Measurements from ENCODE around the gene TAC3.
"Not testable (repeated sequence)": the region's sequence is repeated elsewhere in the genome, so short reads cannot be mapped to it uniquely, and the experiment has no call there.

TAC3 gene

DNA sequence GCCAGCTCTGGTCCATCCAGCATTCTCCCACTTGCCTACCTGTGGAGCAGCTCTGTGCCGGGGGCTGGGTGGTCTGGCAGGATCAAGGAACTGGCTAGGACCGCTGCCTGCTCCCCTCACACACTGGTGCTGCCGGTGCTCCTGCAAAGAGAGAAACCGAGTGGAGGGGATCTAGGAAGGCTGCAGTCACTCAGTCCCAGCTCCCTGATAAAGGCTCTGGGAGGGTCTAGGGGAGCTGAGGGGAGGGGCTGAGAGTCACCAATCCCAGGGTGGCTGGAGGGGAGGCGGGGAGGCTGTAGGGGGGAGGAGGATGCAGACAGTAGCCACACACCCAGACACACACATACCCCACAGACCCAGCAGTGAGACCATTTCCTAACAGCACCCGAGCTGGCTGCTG lies at the start of gene TAC3:
Gene TAC3 (minus strand): TSS at position 182 of the 400 bp plus-strand sequence. CDS start 732 bp downstream, outside the sequence.
- no peak for DNase-seq

DNA sequence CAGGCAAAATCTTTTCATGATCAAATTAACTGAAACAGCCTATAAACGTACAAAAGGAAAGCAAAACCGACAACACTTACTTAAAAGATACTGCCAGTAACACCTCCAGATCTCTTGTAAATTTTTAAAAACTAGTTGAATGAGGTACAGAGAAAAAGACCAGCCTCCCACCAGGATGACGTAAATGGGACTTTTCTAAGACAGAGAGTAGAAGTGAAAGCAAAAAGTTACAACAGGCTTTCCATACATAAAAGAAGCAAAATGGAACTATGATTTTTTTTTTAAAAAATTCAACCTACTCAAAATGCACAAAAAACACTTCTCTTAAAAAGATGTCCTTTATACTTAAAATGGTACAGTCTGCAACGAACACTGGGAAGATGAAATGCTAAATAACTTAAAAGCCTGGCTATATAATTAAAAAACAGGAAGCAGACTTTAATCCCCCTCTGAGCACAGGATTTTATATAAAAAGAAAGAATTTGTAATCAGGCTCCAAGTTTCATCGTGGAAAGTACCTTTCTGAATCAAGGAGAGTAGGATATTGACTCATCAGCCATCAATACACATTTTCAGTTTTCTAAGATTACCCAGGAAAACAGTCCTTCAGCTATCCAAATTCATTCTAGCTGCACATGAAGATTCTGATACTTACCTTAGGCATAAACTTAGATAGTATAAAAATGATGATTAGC lies 47.8 kb upstream of the TAC3 start:
- DNase-seq: no peak

DNA sequence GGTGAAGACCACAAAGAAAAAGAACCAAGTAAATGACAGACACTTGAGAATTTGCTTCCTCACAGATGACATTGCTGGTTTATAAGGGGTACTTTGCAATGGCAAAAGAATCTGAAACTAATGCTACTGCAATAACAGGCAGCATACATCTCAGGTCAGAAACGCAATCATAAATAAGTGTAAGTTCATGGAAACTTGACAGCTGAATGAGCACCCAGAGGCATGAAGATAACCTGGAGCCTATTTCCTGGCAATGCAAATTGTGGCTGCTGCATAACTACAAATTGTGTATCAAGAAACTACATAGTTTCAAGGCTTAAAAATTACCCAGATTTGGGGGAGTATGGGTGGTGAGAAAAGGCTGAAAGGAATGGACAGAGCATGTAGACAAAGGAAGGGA lies 42.1 kb upstream of the TAC3 start:
- no peak for DNase-seq

DNA sequence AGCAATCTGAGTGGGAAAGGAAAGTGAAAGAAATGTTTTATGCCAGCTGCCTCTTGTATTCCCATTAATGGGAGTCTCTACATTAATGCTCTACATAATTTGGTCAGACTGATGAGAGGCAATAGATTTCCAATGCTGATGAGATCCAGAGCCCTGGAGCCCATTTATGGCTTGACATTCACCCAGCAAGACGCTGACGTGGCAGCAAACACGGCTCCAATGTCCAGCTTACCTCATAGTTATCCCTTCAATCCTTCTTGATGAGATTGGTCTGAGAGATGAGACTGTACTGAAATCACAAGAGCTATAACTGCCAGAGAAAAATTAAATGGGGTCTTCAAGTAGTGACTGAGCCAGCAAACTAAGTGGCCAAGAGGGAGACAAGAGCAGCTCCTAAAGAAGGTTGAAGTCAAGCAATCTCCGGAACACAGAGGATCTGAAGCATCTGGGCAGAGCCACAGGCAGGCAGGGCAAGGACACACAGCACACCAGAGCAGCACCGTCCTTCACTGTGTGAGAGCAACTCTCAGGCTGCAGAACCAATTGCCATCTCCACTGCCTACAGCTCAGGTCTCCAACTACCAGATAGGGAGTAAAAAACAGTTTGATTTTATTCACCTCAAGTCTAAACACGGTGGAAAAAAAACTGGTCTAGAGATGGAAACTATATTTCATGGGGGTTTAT lies 40.9 kb upstream of the TAC3 start:
- no peak for DNase-seq

DNA sequence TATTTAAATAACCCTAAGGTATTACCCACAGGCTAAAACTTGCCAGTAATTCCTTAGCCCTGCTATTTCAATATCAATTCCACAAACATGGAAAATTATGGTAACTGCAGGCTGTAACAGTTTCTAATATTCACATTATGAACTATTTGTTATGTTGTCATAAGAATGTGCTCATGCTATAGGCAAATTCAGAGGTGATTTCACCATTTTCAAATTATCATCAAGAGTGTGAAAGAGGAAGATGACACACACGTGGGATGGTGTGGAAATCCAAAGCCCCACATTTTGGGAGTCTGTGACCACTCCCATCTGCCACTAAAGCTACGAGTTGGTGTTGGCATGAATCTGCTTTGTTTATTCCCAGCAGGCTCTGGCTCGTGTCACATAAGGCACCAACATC lies 39.5 kb upstream of the TAC3 start:
- no peak for DNase-seq

DNA sequence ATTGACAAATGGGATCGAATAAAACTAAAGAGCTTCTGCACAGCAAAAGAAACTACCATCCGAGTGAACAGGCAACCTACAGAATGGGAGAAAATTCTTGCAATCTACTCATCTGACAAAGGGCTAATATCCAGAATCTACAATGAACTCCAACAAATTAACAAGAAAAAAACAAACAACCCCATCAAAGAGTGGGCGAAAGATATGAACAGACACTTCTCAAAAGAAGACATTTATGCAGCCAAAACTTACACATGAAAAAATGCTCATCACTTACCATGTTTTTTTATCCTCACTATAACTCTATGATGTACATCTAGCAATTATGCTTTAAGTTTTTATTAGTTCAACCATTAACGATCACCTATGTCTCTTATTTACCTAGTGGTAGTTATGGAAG lies 37.6 kb upstream of the TAC3 start:
- DNase-seq: not testable (repeated sequence)

DNA sequence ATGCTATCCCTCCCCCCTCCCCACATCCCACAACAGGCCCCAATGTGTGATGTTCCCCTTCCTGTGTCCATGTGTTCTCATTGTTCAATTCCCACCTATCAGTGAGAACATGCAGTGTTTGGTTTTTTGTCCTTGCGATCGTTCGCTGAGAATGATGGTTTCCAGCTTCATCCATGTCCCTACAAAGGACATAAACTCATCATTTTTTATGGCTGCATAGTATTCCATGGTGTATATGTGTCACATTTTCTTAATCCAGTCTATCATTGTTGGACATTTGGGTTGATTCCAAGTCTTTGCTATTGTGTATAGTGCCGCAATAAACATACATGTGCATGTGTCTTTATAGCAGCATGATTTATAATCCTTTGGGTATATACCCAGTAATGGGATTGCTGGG lies 36.8 kb upstream of the TAC3 start:
- not testable (repeated sequence) for DNase-seq

DNA sequence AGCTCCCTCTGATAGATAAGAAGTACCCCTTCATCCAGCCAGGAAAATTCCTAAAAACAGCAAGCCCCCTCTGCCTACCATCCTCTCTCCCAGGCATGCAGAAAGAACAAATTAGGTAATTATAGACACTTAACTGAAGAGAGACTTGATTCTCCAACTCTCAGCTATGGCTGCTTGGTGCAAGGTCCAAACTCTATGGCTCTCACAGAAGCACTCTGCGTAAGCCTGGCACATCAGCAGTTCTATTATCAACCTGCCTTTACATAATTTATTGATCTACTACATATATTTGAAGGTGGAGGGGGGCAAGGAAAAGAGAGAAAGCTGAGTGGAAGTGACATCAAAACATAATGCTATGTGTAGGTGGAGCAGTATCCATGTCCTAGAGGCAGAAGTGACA lies 34.7 kb upstream of the TAC3 start:
- no peak for DNase-seq

DNA sequence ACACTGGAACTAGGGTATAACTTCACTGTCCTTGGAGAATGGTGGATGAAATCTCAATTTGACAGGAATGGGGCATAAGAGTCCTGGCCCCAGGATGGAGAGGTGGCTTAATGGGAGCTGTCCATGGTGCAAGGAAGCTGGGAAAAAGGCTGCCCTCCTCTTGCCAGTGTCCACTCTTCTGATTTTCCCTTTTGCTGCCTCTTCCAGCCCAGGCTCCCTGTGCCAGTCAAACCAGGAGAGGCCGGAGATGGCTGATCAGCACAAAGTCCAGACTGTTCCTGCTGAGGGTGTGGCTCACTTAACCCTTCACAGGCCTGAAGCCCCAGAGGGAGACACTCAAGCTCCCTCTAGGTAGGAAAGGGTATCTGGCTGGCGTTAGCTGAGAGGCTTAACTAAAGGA lies 33.6 kb upstream of the TAC3 start, which contains the start of gene MYO1A:
Gene MYO1A (minus strand): TSS at position 240 of the 400 bp plus-strand sequence. CDS start 1,806 bp downstream, outside the sequence.
- DNase-seq: no peak

DNA sequence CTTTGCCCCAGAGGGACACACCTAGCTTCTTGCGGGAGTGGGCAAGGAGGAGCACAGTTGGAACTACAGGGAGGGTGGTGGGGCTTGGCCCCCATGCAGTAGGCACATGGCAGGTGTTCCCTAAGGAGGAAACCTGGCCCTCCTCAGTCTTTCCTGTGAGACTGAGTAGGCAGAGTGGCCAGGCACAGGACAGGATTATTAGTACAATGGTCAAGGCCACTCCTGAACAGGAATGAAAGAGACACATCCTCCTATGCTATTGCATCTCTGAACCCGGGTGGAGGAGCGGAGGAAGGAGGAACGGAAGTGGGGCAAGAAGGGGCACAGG lies 32.8 kb upstream of the TAC3 start:
- DNase-seq: no peak

DNA sequence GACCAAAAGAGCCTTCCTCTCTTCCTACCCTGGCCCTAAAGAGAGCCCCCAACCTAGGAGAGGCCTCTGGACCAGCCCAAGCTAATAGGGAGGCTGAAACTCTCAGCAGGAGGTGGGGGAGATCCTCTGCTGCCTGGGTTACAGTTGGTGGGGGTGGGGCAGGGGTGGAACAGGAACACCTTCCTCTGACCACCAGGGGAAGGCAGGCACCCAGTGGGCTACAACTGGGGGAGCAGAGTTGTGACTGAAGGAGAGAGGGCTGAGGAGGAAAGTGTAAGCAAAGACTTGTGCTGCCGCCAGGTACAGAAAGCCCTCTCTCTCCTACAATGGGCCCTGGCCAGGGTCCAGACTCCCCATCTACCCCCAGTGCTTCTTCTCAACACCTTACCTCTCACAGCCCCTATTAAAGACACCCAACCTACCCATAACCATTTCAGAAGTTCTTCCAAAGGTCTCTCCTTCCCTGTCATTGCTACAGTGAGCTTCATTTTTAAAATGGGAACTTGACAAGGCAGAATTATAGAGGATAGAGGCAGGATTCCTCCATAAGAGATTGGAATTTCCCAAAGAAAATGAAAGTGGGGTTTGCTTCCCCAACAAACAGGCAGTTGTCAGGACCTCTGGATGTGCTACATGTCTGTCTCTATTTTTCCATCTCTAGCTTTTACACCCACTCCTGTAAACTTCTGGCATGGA lies 32.2 kb upstream of the TAC3 start:
- no peak for DNase-seq

DNA sequence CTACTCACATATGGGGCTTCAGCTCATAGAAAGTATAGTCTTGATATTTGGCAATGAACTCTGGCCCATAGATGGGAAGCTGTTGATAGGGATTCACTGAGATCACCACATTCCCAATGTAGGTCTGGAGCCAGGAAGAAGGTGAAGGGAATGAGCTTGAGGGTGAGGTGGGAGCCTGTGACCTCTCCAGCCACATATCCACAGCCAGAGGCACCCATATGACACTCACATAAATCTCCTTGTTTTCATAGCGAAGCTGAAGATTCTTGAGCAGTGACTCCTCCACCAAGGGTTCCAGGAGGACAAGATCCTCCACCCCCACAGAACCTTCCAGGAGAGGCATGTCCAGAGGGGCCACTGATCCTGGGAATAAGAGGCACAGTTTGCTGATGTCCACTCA lies 31.7 kb upstream of the TAC3 start:
- no peak for DNase-seq

DNA sequence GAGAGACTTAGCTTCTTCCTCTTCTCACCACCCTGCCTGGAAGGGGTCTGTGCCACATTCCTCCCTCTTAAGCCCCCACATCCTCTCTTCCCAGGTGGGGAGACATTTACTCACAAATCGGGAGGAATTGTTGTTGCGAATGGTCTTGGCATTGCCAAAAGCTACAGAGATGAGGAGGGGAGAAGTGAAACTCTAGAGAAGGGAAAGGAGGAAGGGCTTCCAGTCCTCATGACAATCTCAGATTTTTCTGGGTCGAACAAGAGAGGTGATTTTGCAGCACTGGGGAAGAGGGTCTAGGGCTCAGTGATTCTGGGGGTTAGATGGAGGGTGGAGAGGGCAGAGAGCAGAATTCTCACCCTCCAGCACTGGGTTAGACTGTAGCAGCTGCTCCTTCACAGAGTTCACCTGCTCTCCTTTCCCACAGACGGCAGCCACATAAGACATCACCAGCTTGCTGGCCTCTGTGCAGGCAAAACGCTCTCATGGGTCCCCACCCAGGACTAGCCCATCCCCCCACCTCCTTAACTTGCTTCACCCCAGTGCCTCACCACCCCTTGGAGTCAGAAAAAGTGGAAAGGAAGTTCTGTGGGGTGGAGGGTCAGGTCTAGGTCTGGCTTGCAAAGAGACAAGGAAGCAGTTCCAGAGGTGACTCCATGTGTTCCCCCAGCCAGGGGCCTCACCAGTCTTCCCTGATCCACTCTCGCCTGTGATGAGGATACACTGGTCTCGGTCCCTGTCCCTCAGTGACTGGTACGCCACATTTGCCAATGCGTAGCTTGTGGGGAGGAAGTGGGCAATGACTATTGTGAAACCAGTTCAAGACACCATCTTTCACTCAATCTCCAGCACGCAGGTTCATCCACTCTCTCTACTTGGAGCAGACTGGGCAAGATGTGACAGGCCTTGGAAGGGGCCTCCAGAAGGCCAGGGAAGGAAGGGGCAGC lies 30.9 kb upstream of the TAC3 start:
- DNase-seq: no peak

DNA sequence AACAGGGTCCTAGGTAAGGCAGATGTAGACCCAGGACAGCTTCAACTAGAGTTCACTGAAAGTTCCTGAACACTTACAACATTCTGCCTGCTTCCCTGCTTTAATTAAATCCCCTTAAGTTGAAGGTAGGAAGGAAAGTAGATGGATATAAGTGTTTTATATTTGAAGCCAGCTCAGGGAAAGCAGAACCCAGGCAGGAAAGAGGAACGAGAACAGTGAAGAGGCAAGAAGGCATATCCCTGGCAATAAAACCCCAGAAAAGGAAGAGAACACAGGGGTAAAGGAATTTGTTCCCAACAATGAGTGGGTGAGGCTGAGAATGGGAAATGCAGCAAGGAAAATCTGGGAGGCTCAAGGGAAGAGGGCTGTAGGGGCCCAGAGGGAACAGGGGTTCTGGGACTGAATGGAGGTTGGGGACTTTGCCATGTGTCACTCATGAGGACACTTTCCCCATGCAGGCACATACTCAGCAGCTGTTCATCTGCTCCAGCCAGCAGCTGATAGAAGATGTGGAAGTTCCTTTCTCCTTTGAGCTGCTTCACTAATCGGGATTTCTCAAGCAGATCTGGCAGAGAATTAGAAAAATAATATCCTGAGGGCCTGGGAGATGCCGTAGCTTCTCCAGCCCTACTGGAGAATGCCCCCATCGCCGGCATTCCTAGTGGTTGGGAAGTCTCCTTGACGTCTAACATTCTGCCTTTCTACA lies 29.9 kb upstream of the TAC3 start:
- DNase-seq: no peak

DNA sequence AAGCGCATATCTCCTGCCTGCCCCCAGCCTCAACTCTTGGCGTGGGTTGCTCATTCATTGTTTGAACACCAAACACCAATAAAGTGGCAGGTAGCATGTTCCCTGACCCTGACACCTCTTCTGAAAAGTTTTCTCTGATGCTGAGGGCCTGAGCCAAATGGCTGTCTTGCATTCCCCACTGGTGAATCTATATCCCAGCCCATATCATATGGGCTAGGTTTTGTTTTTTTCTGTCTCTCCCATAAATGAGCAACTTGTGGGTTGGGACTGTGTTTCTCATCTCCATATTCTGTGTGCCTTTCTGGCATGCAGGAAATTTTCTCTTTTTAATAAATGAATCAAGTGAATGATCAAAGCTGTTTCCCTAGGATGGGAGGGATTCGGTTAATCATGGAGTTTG lies 28.6 kb upstream of the TAC3 start:
- DNase-seq: no peak

DNA sequence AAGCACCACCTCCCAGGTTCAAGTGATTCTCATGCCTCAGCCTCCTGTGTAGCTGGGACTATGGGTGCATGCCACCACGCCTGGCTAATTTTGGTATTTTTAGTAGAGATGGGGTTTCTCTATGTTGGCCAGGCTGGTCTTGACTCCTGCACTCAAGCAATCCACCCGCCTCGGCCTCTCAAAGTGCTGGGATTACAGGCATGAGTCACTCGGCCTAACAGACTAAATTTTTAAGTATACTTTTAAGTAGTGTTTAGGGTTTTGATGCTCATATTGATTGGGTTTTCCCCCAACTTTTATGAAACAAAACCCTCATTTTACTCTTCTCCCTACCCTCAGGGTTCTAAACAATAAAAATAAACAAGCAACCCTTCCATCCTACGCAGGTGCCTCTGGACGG lies 28.1 kb upstream of the TAC3 start:
- DNase-seq: no peak

DNA sequence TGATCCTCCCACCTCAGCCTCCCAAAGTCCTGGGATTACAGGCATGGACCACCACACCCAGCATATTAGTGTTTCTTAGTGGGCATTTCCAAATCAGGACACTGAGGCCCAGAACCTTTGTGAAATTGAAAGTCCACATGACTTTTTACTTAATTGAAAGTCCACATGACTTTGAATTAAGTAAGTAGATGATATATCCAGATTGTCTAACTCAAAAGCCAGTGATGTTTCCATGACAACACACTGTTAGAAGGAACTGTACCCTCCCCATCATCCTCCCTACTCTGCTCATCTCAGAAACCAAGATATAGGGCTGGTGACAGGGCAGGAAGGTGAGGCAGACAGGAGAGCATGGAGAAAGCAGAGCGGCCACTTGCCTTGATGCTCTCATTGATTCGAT lies 26.4 kb upstream of the TAC3 start:
- no peak for DNase-seq

DNA sequence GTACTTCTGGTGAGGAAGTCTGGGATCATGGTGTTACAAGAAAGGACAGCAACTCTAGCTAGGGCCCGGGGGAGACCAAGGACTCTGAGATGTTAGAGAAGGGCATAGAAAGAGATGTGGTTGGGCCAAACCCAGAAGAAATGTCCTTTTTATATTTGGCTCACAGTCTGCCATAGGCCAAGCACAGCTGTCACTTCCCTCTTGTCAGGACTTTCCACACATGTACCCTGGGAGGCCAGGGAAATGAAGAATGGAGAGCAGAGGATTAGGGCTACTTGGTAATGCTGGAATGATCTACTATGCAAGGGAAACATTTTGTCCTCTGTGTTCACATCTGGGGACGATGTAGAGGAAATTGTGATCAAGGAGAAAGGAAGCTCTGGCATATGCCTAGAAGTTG lies 24.4 kb upstream of the TAC3 start:
- no peak for DNase-seq

DNA sequence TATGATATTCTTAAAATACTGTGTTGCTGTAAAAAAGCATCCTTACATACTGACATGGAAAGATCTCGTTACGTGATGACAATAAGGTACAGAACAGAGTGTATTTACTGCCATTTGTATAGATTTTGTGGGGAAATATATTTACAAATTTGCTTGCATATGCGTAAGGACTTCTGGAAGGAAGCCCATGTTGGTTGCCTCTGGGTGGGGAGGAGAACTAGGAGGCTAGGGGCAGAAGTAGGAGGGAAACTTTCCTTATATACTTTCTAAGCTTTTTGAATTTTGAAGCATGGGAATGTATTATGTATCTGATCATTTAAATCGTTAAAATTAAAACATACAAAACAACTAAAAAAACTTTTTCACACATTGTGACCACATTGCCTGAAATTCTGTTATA lies 23.9 kb upstream of the TAC3 start:
- no peak for DNase-seq

DNA sequence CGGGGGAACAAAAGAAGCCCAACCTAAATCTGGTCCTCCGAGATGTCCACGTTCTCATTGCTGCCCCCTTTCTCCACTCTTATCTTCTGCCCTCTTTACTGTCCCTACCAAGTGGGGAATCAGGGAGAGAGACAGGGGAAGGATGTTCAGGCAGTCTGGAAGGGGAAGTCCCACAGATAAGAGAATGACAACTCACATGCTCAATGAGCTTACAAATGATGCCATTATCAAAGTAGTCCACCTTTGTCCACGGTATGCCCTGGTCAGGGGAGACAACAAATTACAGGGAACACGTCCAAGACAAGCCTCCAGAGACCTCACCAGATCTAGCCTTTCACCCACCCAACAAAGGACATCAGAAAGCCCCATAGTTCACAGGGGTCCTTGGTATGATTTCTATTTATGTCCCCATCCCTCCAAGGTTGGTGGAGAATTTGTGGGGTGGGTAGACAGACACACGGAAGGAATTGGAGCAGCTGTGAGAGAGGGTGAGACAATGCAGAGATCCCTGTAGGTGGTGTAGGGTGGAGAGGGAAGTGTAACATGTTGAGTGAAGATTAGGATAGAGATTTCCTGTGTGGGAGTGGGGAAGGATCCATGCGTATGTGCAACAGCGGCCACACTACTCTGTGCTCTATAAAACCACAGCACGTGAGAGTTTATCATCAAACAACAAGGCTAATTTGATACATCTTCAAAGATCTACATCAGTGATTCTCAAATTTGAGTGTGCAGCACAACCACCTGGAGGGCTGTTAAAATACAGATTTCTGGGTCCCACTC lies 22.9 kb upstream of the TAC3 start:
- no peak for DNase-seq

DNA sequence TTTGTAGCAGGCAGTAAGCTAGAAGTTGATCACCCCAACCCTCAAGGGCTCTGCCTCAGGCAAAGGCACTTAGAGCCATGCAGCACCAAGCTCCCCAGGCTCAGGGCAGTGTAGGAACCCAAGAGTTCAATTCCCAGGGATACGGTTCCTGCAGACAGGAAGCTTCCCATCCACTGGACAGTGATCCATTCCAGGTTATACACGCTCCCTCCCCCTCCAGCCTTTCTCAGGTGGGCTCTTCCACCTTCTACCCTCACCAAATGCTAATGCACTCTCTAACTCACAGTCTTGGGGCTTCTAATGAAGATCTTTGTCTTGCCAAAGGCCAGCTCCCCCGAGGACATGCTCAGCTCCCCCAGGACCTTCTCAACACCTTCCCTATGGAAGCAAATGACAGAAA lies 20.9 kb upstream of the TAC3 start:
- DNase-seq: no peak

DNA sequence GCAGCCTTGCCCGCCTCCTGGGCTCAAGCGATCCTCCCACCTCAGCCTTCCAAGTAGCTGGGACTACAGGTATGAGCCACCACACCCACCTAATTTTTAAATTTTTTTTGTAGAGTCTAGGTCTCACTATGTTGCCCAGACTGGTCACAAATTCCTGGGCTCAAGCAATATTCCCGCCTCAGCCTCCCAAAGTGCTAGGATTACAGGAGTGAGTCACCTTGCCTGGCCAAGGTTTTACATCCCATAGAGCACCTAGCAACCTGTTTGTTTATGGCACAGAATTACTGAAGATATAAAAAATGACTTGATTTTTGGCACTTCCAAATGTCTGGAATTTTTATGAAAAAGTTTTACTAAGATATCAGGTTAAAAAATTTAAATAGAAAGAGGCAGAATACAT lies 17.1 kb upstream of the TAC3 start:
- DNase-seq: no peak

All from NCI-H345 (cell line).